OCI-LY1 (cell line): ENCODE results near the gene FAM89B.

Experiments
- CTCF ChIP-seq: fragments of 200-600 bp; sonication (generic), shearing (Covaris generic); IDR thresholded peaks from 2 replicates; pipeline ENCODE4 v1.5.1; 2017; ENCODE audit warnings: mild to moderate bottlenecking, antibody characterized with exemption, low read length, moderate library complexity, mixed read lengths
- EZH2 ChIP-seq: fragments of 200-600 bp; sonication (generic), shearing (Covaris generic); IDR thresholded peaks from 2 replicates; pipeline ENCODE4 v1.8.0; 2017; ENCODE audit warnings: borderline replicate concordance, mixed run types, mild to moderate bottlenecking, antibody characterized with exemption, low read length, moderate library complexity, mixed read lengths

GRCh38 chr11:65576867-65577755 is 4.8 kb downstream of the FAM89B start:
- TF ChIP-seq CTCF (no peak), EZH2 (no peak)
